ENCODE measurements around the gene MSMP.

The MSMP gene

GRCh38 chr9:35727676-35728040 is 26.4 kb downstream of the MSMP start:
- Histone ChIP-seq H3K79me1 (ENCODE audit: low read length) (peaks cover 27% of the 10 kb centered on the region), H3K79me2 (ENCODE audit: control insufficient read depth, insufficient read depth, low read length, poor library complexity) (peaks cover 22% of the 10 kb centered on the region), H3K4me3 (ENCODE audit: low read depth, low read length) (peak overlapping the region; percentile 51), H4K8ac (ENCODE audit: low read depth, low read length) (peak overlapping the region; percentile 90), H3K18ac (ENCODE audit: low read length) (peak overlapping the region; percentile 97), H3K4ac (ENCODE audit: low read depth, low read length) (peak overlapping the region; percentile 97), H4K91ac (ENCODE audit: low read depth, low read length) (peak overlapping the region; percentile 99), H2BK5ac (ENCODE audit: low read depth, low read length, poor library complexity) (peak overlapping the region; percentile 99), H3K27ac (ENCODE audit: low read depth, low read length) (peak overlapping the region; percentile 99), H3K4me2 (ENCODE audit: low read length) (peak overlapping the region; percentile 56), H2AK5ac (ENCODE audit: low read length) (peak overlapping the region; percentile 98), H3K23ac (ENCODE audit: low read length) (peak overlapping the region; percentile 96), H3K9me3 (ENCODE audit: insufficient read depth, low read depth, low read length) (no peaks in the 10 kb centered on the region), H2BK120ac (ENCODE audit: insufficient read depth, low read length, poor library complexity) (peak overlapping the region; percentile 99), H3K14ac (ENCODE audit: low read length) (peak overlapping the region; percentile 96), H3K4me1 (ENCODE audit: control insufficient read depth in 1 of 2, insufficient read depth in 2 of 2, low read length in 2 of 2) (peaks cover 33 to 43% of the 10 kb centered on the region in 2 experiments), H3K9ac (ENCODE audit: low read length) (peak overlapping the region; percentile 24), H4K12ac (ENCODE audit: low read depth, low read length) (peak overlapping the region; percentile 75), H3K27me3 (ENCODE audit: insufficient read depth, low read length) (no peaks in the 10 kb centered on the region), H3K36me3 (ENCODE audit: control insufficient read depth in 1 of 2, insufficient read depth in 2 of 2, low read length in 2 of 2) (peaks cover 19 to 29% of the 10 kb centered on the region in 2 experiments), H2AFZ (ENCODE audit: insufficient read depth, low read length, poor library complexity) (peak overlapping the region; percentile 81), H2BK12ac (ENCODE audit: low read length) (peak overlapping the region; percentile 92)
- peak in 1 of 2 donors; percentile 30 for DNase-seq
- WGBS (ENCODE audit: extremely low coverage, insufficient coverage, insufficient read length) = no CpG with 5 or more reads among the region's 5 CpGs

- Histone ChIP-seq H3K79me2 (ENCODE audit: control insufficient read depth, insufficient read depth, low read length, poor library complexity) (peaks cover 20% of the 10 kb centered on the region), H2AK5ac (ENCODE audit: low read length) (peak overlapping the region; percentile 98), H3K4me3 (ENCODE audit: low read depth, low read length) (no peak overlapping the region)
Observed at GRCh38 chr9:35726931-35727330, 27.1 kb downstream of the MSMP start.

GRCh38 chr9:35725362-35725761 is 28.7 kb downstream of the MSMP start:
- WGBS (ENCODE audit: extremely low coverage, insufficient coverage, insufficient read length) = no CpG with 5 or more reads among the region's 11 CpGs
- Histone ChIP-seq H3K14ac (ENCODE audit: low read length) (no peak overlapping the region), H3K9me3 (ENCODE audit: insufficient read depth, low read depth, low read length) (no peaks in the 10 kb centered on the region), H3K79me1 (ENCODE audit: low read length) (peaks cover 20% of the 10 kb centered on the region), H3K23ac (ENCODE audit: low read length) (no peak overlapping the region), H3K4ac (ENCODE audit: low read depth, low read length) (no peak overlapping the region), H4K12ac (ENCODE audit: low read depth, low read length) (no peak overlapping the region), H2BK5ac (ENCODE audit: low read depth, low read length, poor library complexity) (no peak overlapping the region), H3K27me3 (ENCODE audit: insufficient read depth, low read length) (no peaks in the 10 kb centered on the region), H2AFZ (ENCODE audit: insufficient read depth, low read length, poor library complexity) (no peak overlapping the region), H3K36me3 (ENCODE audit: control insufficient read depth in 1 of 2, insufficient read depth in 2 of 2, low read length in 2 of 2) (peaks cover 32 to 47% of the 10 kb centered on the region in 2 experiments), H2AK5ac (ENCODE audit: low read length) (no peak overlapping the region), H3K4me2 (ENCODE audit: low read length) (no peak overlapping the region), H4K8ac (ENCODE audit: low read depth, low read length) (no peak overlapping the region), H3K27ac (ENCODE audit: low read depth, low read length) (no peak overlapping the region), H3K4me1 (ENCODE audit: control insufficient read depth in 1 of 2, insufficient read depth in 2 of 2, low read length in 2 of 2) (peaks cover 28 to 37% of the 10 kb centered on the region in 2 experiments), H3K79me2 (ENCODE audit: control insufficient read depth, insufficient read depth, low read length, poor library complexity) (peaks cover 13% of the 10 kb centered on the region), H3K4me3 (ENCODE audit: low read depth, low read length) (no peak overlapping the region), H4K91ac (ENCODE audit: low read depth, low read length) (no peak overlapping the region), H3K9ac (ENCODE audit: low read length) (no peak overlapping the region), H2BK12ac (ENCODE audit: low read length) (no peak overlapping the region), H3K18ac (ENCODE audit: low read length) (no peak overlapping the region), H2BK120ac (ENCODE audit: insufficient read depth, low read length, poor library complexity) (no peak overlapping the region)
- no peak for DNase-seq

More at GRCh38 chr9:35726931-35727330, 27.1 kb downstream of the MSMP start:
- no peak for DNase-seq
- peak overlapping the region; percentile 75 for H3K14ac ChIP-seq (ENCODE audit: low read length)
- H3K4ac ChIP-seq (ENCODE audit: low read depth, low read length) = peak overlapping the region; percentile 95
- H4K91ac ChIP-seq (ENCODE audit: low read depth, low read length) = peak overlapping the region; percentile 99
- H2BK120ac ChIP-seq (ENCODE audit: insufficient read depth, low read length, poor library complexity) = peak overlapping the region; percentile 99
- H2BK5ac ChIP-seq (ENCODE audit: low read depth, low read length, poor library complexity) = peak overlapping the region; percentile 99
- no peaks in the 10 kb centered on the region for H3K9me3 ChIP-seq (ENCODE audit: insufficient read depth, low read depth, low read length)
- H2AFZ ChIP-seq (ENCODE audit: insufficient read depth, low read length, poor library complexity) = no peak overlapping the region
- H3K18ac ChIP-seq (ENCODE audit: low read length) = peak overlapping the region; percentile 73
- peak overlapping the region; percentile 99 for H3K27ac ChIP-seq (ENCODE audit: low read depth, low read length)
- H3K4me1 ChIP-seq (ENCODE audit: control insufficient read depth in 1 of 2, insufficient read depth in 2 of 2, low read length in 2 of 2) = peaks cover 33 to 43% of the 10 kb centered on the region in 2 experiments
- H3K9ac ChIP-seq (ENCODE audit: low read length) = no peak overlapping the region
- no peak overlapping the region for H4K8ac ChIP-seq (ENCODE audit: low read depth, low read length)
- H3K23ac ChIP-seq (ENCODE audit: low read length) = no peak overlapping the region
- peaks cover 24% of the 10 kb centered on the region for H3K79me1 ChIP-seq (ENCODE audit: low read length)
- peak overlapping the region; percentile 58 for H2BK12ac ChIP-seq (ENCODE audit: low read length)
- no CpG with 5 or more reads among the region's 3 CpGs for WGBS (ENCODE audit: extremely low coverage, insufficient coverage, insufficient read length)
- no peaks in the 10 kb centered on the region for H3K27me3 ChIP-seq (ENCODE audit: insufficient read depth, low read length)
- H3K36me3 ChIP-seq (ENCODE audit: control insufficient read depth in 1 of 2, insufficient read depth in 2 of 2, low read length in 2 of 2) = peaks cover 22 to 35% of the 10 kb centered on the region in 2 experiments
- H3K4me2 ChIP-seq (ENCODE audit: low read length) = peak overlapping the region; percentile 8
- no peak overlapping the region for H4K12ac ChIP-seq (ENCODE audit: low read depth, low read length)

- Histone ChIP-seq H2AFZ (ENCODE audit: insufficient read depth, low read length, poor library complexity) (no peak overlapping the region), H4K12ac (ENCODE audit: low read depth, low read length) (no peak overlapping the region), H3K4ac (ENCODE audit: low read depth, low read length) (no peak overlapping the region), H2BK12ac (ENCODE audit: low read length) (no peak overlapping the region), H3K14ac (ENCODE audit: low read length) (no peak overlapping the region), H4K8ac (ENCODE audit: low read depth, low read length) (no peak overlapping the region), H3K4me3 (ENCODE audit: low read depth, low read length) (no peak overlapping the region), H2BK120ac (ENCODE audit: insufficient read depth, low read length, poor library complexity) (no peak overlapping the region), H3K9ac (ENCODE audit: low read length) (no peak overlapping the region), H3K79me1 (ENCODE audit: low read length) (peaks cover 18% of the 10 kb centered on the region), H2AK5ac (ENCODE audit: low read length) (no peak overlapping the region), H3K23ac (ENCODE audit: low read length) (no peak overlapping the region), H3K27ac (ENCODE audit: low read depth, low read length) (no peak overlapping the region), H3K4me1 (ENCODE audit: control insufficient read depth in 1 of 2, insufficient read depth in 2 of 2, low read length in 2 of 2) (peaks cover 19 to 24% of the 10 kb centered on the region in 2 experiments), H3K18ac (ENCODE audit: low read length) (no peak overlapping the region), H2BK5ac (ENCODE audit: low read depth, low read length, poor library complexity) (no peak overlapping the region), H3K27me3 (ENCODE audit: insufficient read depth, low read length) (no peaks in the 10 kb centered on the region), H3K9me3 (ENCODE audit: insufficient read depth, low read depth, low read length) (no peaks in the 10 kb centered on the region), H4K91ac (ENCODE audit: low read depth, low read length) (no peak overlapping the region), H3K79me2 (ENCODE audit: control insufficient read depth, insufficient read depth, low read length, poor library complexity) (peaks cover 10% of the 10 kb centered on the region), H3K36me3 (ENCODE audit: control insufficient read depth in 1 of 2, insufficient read depth in 2 of 2, low read length in 2 of 2) (peaks cover 46 to 61% of the 10 kb centered on the region in 2 experiments), H3K4me2 (ENCODE audit: low read length) (no peak overlapping the region)
- DNase-seq = no peak
- no CpG with 5 or more reads among the region's 8 CpGs for WGBS (ENCODE audit: extremely low coverage, insufficient coverage, insufficient read length)
Observed at GRCh38 chr9:35723908-35724307, 30.2 kb downstream of the MSMP start.

Data from trophoblast cell (in vitro differentiated cells and primary cell).